H1 (cell line): ENCODE data around the gene SLC25A48. TPM values are rescaled to one million over a fixed set of nuclear protein-coding genes. Genes with fewer than 3 reads are reported as not detected.

Experiments
- CTCF ChIA-PET: fragments of 300-600 bp; sonication (Branson Sonifier 250); formaldehyde crosslinking; loops from one replicate; lab custom pipeline; 2021; ENCODE audit not compliant: partially characterized antibody; lab: Charles Lee
- POLR2A ChIA-PET: fragments of 300-600 bp; sonication (Branson Sonifier 250); formaldehyde crosslinking; loops from one replicate; lab custom pipeline; 2021; ENCODE audit warnings: inconsistent platforms; ENCODE audit not compliant: partially characterized antibody; lab: Charles Lee
- DNase-seq, 2 experiments: peaks; one replicate each; pipeline versions ENCODE4 v3.0.0 to v3.0.0-alpha.2; 2010 to 2022; ENCODE audit warnings: low spot score in 2 of 2, low read depth in 1 of 2, mixed read lengths in 1 of 2
- FAIRE-seq: peaks from 2 replicates; lab custom pipeline; 2011; peaks lifted over from hg19 to GRCh38; lab: Jason Lieb, UNC
- H2AFZ ChIP-seq: 2 replicates; pipeline ENCODE4 v1.8.1; 2012; ENCODE audit warnings: low read length, inconsistent platforms
- H2AK5ac ChIP-seq: 2 replicates; pipeline ENCODE4 v1.6.1; 2013; ENCODE audit warnings: low read depth, low read length
- H2BK120ac ChIP-seq: replicated peaks from 2 replicates; pipeline ENCODE3; 2013; ENCODE audit warnings: low read depth, low read length, inconsistent platforms
- H2BK12ac ChIP-seq: 2 replicates; pipeline ENCODE4 v1.6.1; 2013; ENCODE audit warnings: low read depth, low read length
- H2BK15ac ChIP-seq: 2 replicates; pipeline ENCODE4 v1.6.1; 2013; ENCODE audit warnings: low read length
- H2BK20ac ChIP-seq: 2 replicates; pipeline ENCODE4 v1.6.1; 2013; ENCODE audit warnings: low read length
- H2BK5ac ChIP-seq: 2 replicates; pipeline ENCODE4 v1.6.1; 2013; ENCODE audit warnings: low read depth, low read length
- H3K14ac ChIP-seq: 2 replicates; pipeline ENCODE4 v1.6.1; 2013; ENCODE audit warnings: inconsistent platforms; ENCODE audit not compliant: insufficient read length
- H3K18ac ChIP-seq: 2 replicates; pipeline ENCODE4 v1.6.1; 2013; ENCODE audit warnings: low read length; ENCODE audit errors: extremely low read depth
- H3K23ac ChIP-seq: 2 replicates; pipeline ENCODE4 v1.6.1; 2013; ENCODE audit warnings: inconsistent platforms; ENCODE audit not compliant: insufficient read length
- H3K23me2 ChIP-seq: 2 replicates; pipeline ENCODE4 v1.6.1; 2013; ENCODE audit warnings: low read depth, low read length
- H3K27ac ChIP-seq: 2 replicates; pipeline ENCODE4 v1.6.1; 2011; ENCODE audit warnings: low read depth, low read length, inconsistent platforms
- H3K27me3 ChIP-seq, 4 experiments: replicated peaks in 1 of 4; 1 replicate in 1 of 4; 2 replicates in 3 of 4; pipeline versions ENCODE4 v1.6.1 to v1.8.1; 2011 to 2013; ENCODE audit warnings: low read length in 3 of 4, mild to moderate bottlenecking in 3 of 4, inconsistent platforms in 2 of 4, mixed read lengths in 2 of 4, moderate library complexity in 1 of 4; ENCODE audit not compliant: control insufficient read depth in 3 of 4, insufficient read depth in 3 of 4; ENCODE audit errors: extremely low read depth in 1 of 4
- H3K36me3 ChIP-seq, 4 experiments: 2 replicates each; pipeline versions ENCODE4 v1.6.1 to v1.8.1; 2011 to 2013; ENCODE audit warnings: mild to moderate bottlenecking in 4 of 4, low read length in 3 of 4, moderate library complexity in 2 of 4, control low read depth in 1 of 4, inconsistent platforms in 1 of 4; ENCODE audit not compliant: insufficient read depth in 4 of 4, control insufficient read depth in 2 of 4
- H3K4ac ChIP-seq: replicated peaks from 2 replicates; pipeline ENCODE3; 2013; ENCODE audit warnings: low read length, low read depth, mixed read lengths, inconsistent platforms; ENCODE audit not compliant: insufficient read length
- H3K4me1 ChIP-seq, 4 experiments: replicated peaks in 1 of 4; 1 replicate in 1 of 4; 2 replicates in 3 of 4; pipeline versions ENCODE4 v1.6.1 to v1.8.1; 2011 to 2013; ENCODE audit warnings: low read length in 3 of 4, inconsistent platforms in 2 of 4, mixed read lengths in 1 of 4; ENCODE audit not compliant: insufficient read depth in 4 of 4, control insufficient read depth in 3 of 4
- H3K4me2 ChIP-seq, 2 experiments: 2 replicates each; pipeline versions ENCODE4 v1.6.1 to v1.8.1; 2011 to 2013; ENCODE audit warnings: low read depth in 2 of 2, low read length in 2 of 2, control low read depth in 1 of 2, inconsistent platforms in 1 of 2, mild to moderate bottlenecking in 1 of 2; ENCODE audit not compliant: insufficient read depth in 1 of 2
- H3K4me3 ChIP-seq, 4 experiments: fragments of 200-600, 300-600 bp in 1 of 4; sonication (generic), shearing (Covaris generic), sonication (Bioruptor Twin) in 1 of 4; 2 replicates each; pipeline versions ENCODE4 v1.5.1 to v1.8.1; 2011 to 2016; ENCODE audit warnings: low read length in 4 of 4, low read depth in 3 of 4, control low read depth in 2 of 4, inconsistent platforms in 2 of 4, mild to moderate bottlenecking in 2 of 4, mixed read lengths in 1 of 4, moderate library complexity in 1 of 4; ENCODE audit not compliant: insufficient read depth in 2 of 4; ENCODE audit errors: extremely low read depth in 1 of 4
- H3K56ac ChIP-seq: replicated peaks from 2 replicates; pipeline ENCODE3; 2013; ENCODE audit warnings: low read depth, mild to moderate bottlenecking, mixed read lengths, low read length, inconsistent platforms; ENCODE audit not compliant: insufficient read length
- H3K79me1 ChIP-seq: 2 replicates; pipeline ENCODE4 v1.6.1; 2013; ENCODE audit warnings: low read depth, low read length, control low read depth
- H3K79me2 ChIP-seq, 2 experiments: 2 replicates each; pipeline versions ENCODE4 v1.6.1 to v1.8.1; 2012 to 2013; ENCODE audit warnings: low read length in 2 of 2, mild to moderate bottlenecking in 2 of 2, inconsistent platforms in 1 of 2; ENCODE audit not compliant: insufficient read depth in 2 of 2, control insufficient read depth in 1 of 2
- H3K9ac ChIP-seq, 4 experiments: replicated peaks in 1 of 4; 1 replicate in 1 of 4; 2 replicates in 3 of 4; pipeline versions ENCODE4 v1.6.1 to v1.8.1; 2011 to 2013; ENCODE audit warnings: low read depth in 3 of 4, low read length in 3 of 4, control low read depth in 2 of 4, mild to moderate bottlenecking in 2 of 4, moderate library complexity in 2 of 4, inconsistent platforms in 1 of 4; ENCODE audit errors: extremely low read depth in 1 of 4
- H3K9me3 ChIP-seq, 2 experiments: 2 replicates each; pipeline versions ENCODE4 v1.6.1 to v1.8.1; 2012 to 2013; ENCODE audit warnings: mild to moderate bottlenecking in 2 of 2, moderate library complexity in 2 of 2, control low read depth in 1 of 2, inconsistent platforms in 1 of 2, low read depth in 1 of 2, low read length in 1 of 2, mixed read lengths in 1 of 2; ENCODE audit not compliant: insufficient read depth in 2 of 2
- H4K20me1 ChIP-seq, 2 experiments: replicated peaks in 1 of 2; 2 replicates each; pipeline versions ENCODE3 to v1.8.1; 2011 to 2013; ENCODE audit warnings: inconsistent platforms in 2 of 2, low read length in 2 of 2, mild to moderate bottlenecking in 1 of 2; ENCODE audit not compliant: insufficient read depth in 2 of 2, control insufficient read depth in 1 of 2
- H4K5ac ChIP-seq: 2 replicates; pipeline ENCODE4 v1.6.1; 2013; ENCODE audit warnings: low read length, low read depth, mixed read lengths, inconsistent platforms; ENCODE audit not compliant: insufficient read length
- H4K8ac ChIP-seq: 2 replicates; pipeline ENCODE4 v1.8.0; 2013; ENCODE audit warnings: mild to moderate bottlenecking, moderate library complexity, low read length, inconsistent platforms; ENCODE audit not compliant: insufficient read depth; ENCODE audit errors: extremely low read depth
- H4K91ac ChIP-seq: replicated peaks from 2 replicates; pipeline ENCODE3; 2013; ENCODE audit warnings: low read length, mixed read lengths, inconsistent platforms; ENCODE audit not compliant: insufficient read length
- CREB1 ChIP-seq: IDR thresholded peaks from 2 replicates; pipeline ENCODE4 v1.6.1; 2012; ENCODE audit warnings: inconsistent platforms
- GTF2F1 ChIP-seq: IDR thresholded peaks from 2 replicates; pipeline ENCODE4 v1.6.1; 2012; ENCODE audit warnings: low read depth, low read length, improper control_type of control experiment, borderline replicate concordance
- RAD21 ChIP-seq, 2 experiments: IDR thresholded peaks in 1 of 2; conservative IDR thresholded peaks in 1 of 2; 2 replicates each; pipeline ENCODE4 v1.6.1; 2011; ENCODE audit warnings: low read depth in 2 of 2, low read length in 2 of 2, improper control_type of control experiment in 1 of 2, inconsistent platforms in 1 of 2, mild to moderate bottlenecking in 1 of 2, moderate library complexity in 1 of 2
- TEAD4 ChIP-seq: IDR thresholded peaks from 2 replicates; pipeline ENCODE4 v1.6.1; 2012; ENCODE audit warnings: low read depth, low read length, inconsistent platforms, mixed read lengths
- polyA plus RNA-seq, 7 experiments: library from polyadenylated mRNA; depleted of rRNA in 3 of 7; stranded (reverse) in 5 of 7; unstranded in 2 of 7; fragments of >200 nt in 5 of 7; fragments of 200-250 nt in 2 of 7; gene quantifications; 1 replicate in 5 of 7; 2 replicates in 1 of 7; 4 replicates in 1 of 7; pipeline versions ENCODE4 v1.2.1 to v1.2.3, GENCODE V29; 2011 to 2013; ENCODE audit warnings: missing spikeins in 2 of 7, mixed read lengths in 2 of 7
- total RNA-seq: library from RNA; stranded (reverse); fragmentation: NEBNext Ultra II Directional; extraction: Animal tissue kit (Norgen Biotek cat#: 25700); gene quantifications from 2 replicates; pipeline ENCODE4 v1.2.1, GENCODE V29; 2021
- TF ChIP-seq, protein P1 (sequence below), 3 experiments: IDR thresholded peaks; 1 replicate in 2 of 3; 2 replicates in 1 of 3; pipeline versions ENCODE4 v1.5.1 to v1.6.1; 2011; ENCODE audit warnings: low read length in 3 of 3, mild to moderate bottlenecking in 3 of 3, inconsistent platforms in 2 of 3, low read depth in 1 of 3, moderate library complexity in 1 of 3; ENCODE audit not compliant: insufficient read depth in 1 of 3; ENCODE audit errors: control extremely low read depth in 1 of 3

Gene SLC25A48
- total and polyA plus RNA-seq, 2 of the 8 experiments (the other 6 are each of a cell fraction or from before 2014, with no cell fraction given): 1.3 to 1.8 TPM

DNA sequence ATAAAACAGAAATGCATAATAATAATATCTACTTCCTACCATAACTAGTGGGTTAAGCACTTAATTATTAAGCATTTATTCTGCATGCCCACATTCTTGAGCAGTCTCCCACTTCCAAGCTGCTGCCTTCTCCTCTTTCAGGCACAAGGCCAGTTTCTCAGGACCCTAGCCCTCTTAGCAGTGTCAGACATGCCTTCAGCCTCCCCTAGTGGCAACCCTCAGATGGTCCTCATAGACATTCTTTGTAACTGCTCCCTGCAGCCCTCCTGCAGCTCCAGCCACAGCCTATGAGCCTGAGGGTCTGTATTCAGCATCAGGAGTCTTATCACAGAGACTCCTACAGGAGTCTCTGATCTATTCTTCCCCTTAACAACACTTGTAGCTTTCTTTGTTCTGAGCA lies 57.3 kb downstream of the SLC25A48 start:
- H4K8ac ChIP-seq: no peak overlapping the region
- H2AK5ac ChIP-seq: no peak overlapping the region
- H2BK120ac ChIP-seq: no peak overlapping the region
- FAIRE-seq (peak; percentile 58), DNase-seq (peak in 1 of 2 experiments; percentile 33)
- H4K91ac ChIP-seq: no peak overlapping the region
- H3K9ac ChIP-seq: no peak overlapping the region
- no peak overlapping the region for H2BK5ac ChIP-seq
- no peak overlapping the region for H3K4me3 ChIP-seq
- no peak overlapping the region for H2BK20ac ChIP-seq
- H2BK15ac ChIP-seq: no peak overlapping the region
- ChIA-PET POLR2A (no interaction called here), CTCF (interaction anchor here (0.6 to 4.8 kb wide), 32 partner anchors 8 to 454 kb away, joined by 3 to 37 read pairs (median 4); partner anchors contain the start of gene SMAD5)
- H3K79me1 ChIP-seq: no peaks in the 10 kb centered on the region
- TF ChIP-seq, protein P1, sequence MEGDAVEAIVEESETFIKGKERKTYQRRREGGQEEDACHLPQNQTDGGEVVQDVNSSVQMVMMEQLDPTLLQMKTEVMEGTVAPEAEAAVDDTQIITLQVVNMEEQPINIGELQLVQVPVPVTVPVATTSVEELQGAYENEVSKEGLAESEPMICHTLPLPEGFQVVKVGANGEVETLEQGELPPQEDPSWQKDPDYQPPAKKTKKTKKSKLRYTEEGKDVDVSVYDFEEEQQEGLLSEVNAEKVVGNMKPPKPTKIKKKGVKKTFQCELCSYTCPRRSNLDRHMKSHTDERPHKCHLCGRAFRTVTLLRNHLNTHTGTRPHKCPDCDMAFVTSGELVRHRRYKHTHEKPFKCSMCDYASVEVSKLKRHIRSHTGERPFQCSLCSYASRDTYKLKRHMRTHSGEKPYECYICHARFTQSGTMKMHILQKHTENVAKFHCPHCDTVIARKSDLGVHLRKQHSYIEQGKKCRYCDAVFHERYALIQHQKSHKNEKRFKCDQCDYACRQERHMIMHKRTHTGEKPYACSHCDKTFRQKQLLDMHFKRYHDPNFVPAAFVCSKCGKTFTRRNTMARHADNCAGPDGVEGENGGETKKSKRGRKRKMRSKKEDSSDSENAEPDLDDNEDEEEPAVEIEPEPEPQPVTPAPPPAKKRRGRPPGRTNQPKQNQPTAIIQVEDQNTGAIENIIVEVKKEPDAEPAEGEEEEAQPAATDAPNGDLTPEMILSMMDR (IDR thresholded peaks at IDR 0.05; ENCODE audit: control extremely low read depth in 1 of 3, insufficient read depth in 1 of 3, low read depth in 1 of 3, low read length in 3 of 3): peak; percentile 58 to 83 (median 68)
- TF ChIP-seq RAD21 (IDR thresholded peaks at IDR 0.05 in 1 of 2, conservative IDR thresholded peaks at IDR 0.05 in 1 of 2; ENCODE audit: low read depth in 2 of 2, low read length in 2 of 2) (peak; percentile 63 to 73), CREB1 (peak; percentile 26; the same call in 1 of the 2 replicates), GTF2F1 (no peak), TEAD4 (0 out of 2 replicates have a peak, but pooled peaks have one; percentile 26)
- no peak overlapping the region for H3K4ac ChIP-seq
- no peak overlapping the region for H3K14ac ChIP-seq
- no peak overlapping the region for H4K5ac ChIP-seq
- H3K4me1 ChIP-seq: peaks cover 0 to 5% (median 3%) of the 10 kb centered on the region in 4 experiments; a peak in 1 of 7 replicates
- H3K27ac ChIP-seq: no peak overlapping the region
- no peaks in the 10 kb centered on the region for H3K36me3 ChIP-seq
- no peak overlapping the region for H2AFZ ChIP-seq
- no peaks in the 10 kb centered on the region for H3K79me2 ChIP-seq
- H3K56ac ChIP-seq: no peak overlapping the region
- H3K4me2 ChIP-seq: no peak overlapping the region
- H3K9me3 ChIP-seq: no peaks in the 10 kb centered on the region
- no peak overlapping the region for H3K23ac ChIP-seq
- no peak overlapping the region for H3K18ac ChIP-seq
- peaks cover 0 to 6% (median 4%) of the 10 kb centered on the region in 4 experiments; a peak in 2 of 7 replicates for H3K27me3 ChIP-seq
- H2BK12ac ChIP-seq: no peak overlapping the region
- no peaks in the 10 kb centered on the region for H4K20me1 ChIP-seq
- peaks cover 2% of the 10 kb centered on the region; the same call in 1 of the 2 replicates for H3K23me2 ChIP-seq
